GM18951 (cell line): Measurements from ENCODE around the gene PUM2.
"Not testable (repeated sequence)": the region's sequence is repeated elsewhere in the genome, so short reads cannot be mapped to it uniquely, and the experiment has no call there.

Experiments used
- POLR2A ChIP-seq: IDR thresholded peaks from 4 replicates; pipeline ENCODE4 v1.6.1; 2011; ENCODE audit warnings: mild to moderate bottlenecking; ENCODE audit not compliant: insufficient read length, insufficient read depth; ENCODE audit errors: extremely low read depth
- in situ Hi-C: fragments of 300-500 bp; cut with MboI; formaldehyde crosslinking; loops from one replicate; pipeline ENCODE4 v1.12.0; 2022; ENCODE audit warnings: low sequenced_read_pairs, mixed read lengths, inconsistent platforms; ENCODE audit not compliant: unreplicated experiment

PUM2 gene

DNA sequence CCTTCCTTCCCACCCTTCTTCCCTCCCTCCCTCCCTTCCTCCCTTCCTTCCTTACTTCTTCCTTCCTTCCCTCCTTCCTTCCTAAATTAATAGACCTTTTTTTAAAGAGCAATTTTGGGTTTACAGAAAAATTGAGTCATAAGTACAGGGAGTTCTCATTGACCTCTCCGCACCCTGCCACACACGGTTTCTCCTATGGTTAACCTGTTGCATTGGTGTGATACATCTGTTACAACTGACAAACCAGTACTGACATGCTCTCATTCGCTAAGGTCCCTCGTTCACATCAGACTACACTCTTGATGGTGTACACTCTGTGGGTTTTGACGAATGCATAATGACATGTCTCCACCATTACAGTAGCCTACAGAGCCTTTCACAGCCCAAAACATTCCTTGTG, 114.1 kb downstream of the PUM2 start:
- in situ Hi-C loops: no loop called here
- TF ChIP-seq POLR2A: no peak

DNA sequence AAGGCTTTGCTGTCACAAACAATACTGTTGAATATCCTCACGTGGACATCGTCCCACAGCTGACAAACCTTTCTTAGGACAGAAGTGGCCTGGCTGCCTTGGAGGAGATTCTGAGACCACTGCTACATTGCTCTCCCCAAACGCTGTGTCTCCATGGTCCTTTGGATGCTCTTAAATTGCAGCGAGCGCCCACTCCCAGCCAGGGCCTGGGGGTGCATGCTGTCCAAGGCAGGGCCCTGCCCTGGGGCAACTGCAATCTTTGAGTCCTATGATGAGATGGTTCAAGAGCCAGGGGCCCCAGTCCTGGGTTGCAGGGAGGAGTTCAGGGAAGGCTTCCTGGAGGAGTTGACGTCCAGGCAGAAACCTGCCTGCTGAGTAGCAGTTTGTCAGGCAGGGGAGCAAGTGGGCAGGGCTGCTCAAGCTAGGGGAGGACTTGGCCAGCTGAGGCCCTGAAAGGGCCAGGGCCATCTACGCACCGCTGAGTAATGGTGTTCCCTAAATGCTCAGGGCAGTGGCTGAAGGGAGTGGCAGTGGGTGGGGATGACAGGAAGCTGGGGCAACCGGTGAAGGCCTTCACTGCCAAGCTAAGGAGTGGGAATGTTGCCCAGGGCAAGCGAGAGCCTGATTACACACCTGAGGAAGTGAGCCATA, 114.9 kb downstream of the PUM2 start:
- TF ChIP-seq POLR2A: no peak
- in situ Hi-C loops: no loop called here

- in situ Hi-C loops: not testable (repeated sequence)
These were observed 116.0 kb downstream of the PUM2 start for GRCh38 chr2:20234597-20234996.

- TF ChIP-seq POLR2A: no peak
- in situ Hi-C loops: no loop called here
These were observed 117.8 kb downstream of the PUM2 start for GRCh38 chr2:20232837-20233207.

- in situ Hi-C loops: no loop called here
- TF ChIP-seq POLR2A: no peak
These were observed 119.0 kb downstream of the PUM2 start for GRCh38 chr2:20231598-20232026.

GRCh38 chr2:20231159-20231558, 119.5 kb downstream of the PUM2 start:
- TF ChIP-seq POLR2A: no peak

DNA sequence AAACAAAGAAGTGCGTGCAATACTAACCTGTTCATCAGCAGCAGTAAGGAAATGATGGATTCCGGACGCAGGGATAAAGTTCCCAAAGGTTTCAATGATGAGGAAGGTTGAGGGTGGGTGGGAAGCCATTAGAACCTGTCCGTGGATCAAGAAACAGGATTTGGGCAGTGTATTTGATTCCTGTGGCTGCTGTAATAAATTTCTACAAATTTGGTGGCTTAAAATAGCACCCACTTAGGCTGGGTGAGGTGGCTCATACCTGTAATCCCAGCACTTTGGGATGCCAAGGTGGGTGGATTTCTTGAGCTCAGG, 120.6 kb downstream of the PUM2 start:
- in situ Hi-C loops: no loop called here
- no peak for TF ChIP-seq POLR2A

More at GRCh38 chr2:20231159-20231558, 119.5 kb downstream of the PUM2 start:
- in situ Hi-C loops: no loop called here

- no peak for TF ChIP-seq POLR2A
- in situ Hi-C loops: no loop called here
These were observed 121.1 kb downstream of the PUM2 start for GRCh38 chr2:20229322-20230113.

DNA sequence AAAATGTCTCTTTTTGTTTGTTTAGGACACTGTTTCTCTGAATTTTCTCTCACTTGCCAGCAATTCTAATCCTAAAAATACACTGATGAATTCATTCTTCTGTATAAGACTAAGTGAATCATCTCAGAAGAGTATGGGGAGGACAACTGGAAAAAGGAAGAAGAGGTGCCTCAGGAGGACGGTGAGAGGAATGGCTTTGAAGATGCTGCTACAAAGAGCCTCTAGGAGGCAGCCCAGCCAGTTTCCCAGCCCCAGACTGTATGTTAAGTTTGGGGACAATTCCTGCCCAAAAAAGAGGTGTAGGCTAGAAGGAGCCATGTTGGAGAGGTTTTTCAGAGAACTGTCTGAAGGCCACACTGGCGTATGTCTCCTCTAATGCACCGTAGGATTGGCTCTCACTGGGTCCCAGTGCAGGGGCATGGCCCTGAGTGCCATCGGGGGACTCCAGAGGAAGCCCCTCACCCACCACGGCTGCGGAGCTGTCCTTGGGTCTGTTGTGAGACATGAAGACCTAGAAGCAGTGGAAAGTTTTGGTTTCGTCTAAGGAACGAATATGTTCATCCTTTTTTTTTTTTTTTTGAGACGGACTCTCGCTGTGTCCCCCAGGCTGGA, 122.6 kb downstream of the PUM2 start:
- no peak for TF ChIP-seq POLR2A
- in situ Hi-C loops: no loop called here

GRCh38 chr2:20226152-20226545, 124.5 kb downstream of the PUM2 start:
- in situ Hi-C loops: no loop called here
- no peak for TF ChIP-seq POLR2A

GRCh38 chr2:20225294-20226151, 125.1 kb downstream of the PUM2 start:
- in situ Hi-C loops: no loop called here
- TF ChIP-seq POLR2A: no peak

GRCh38 chr2:20224716-20225293, 125.8 kb downstream of the PUM2 start, which contains the start of gene SDC1:
Gene SDC1, minus strand, starts transcription at chr2:20225130. Its CDS starts 263 bp downstream, at chr2:20224867.
- in situ Hi-C loops: no loop called here
- TF ChIP-seq POLR2A: no peak
